IPS DF 6.9 (cell line): ENCODE results near the gene SLC27A1.

ENCODE experiments used
- DNase-seq: peaks from one replicate; pipeline ENCODE4 v3.0.0-alpha.2; 2013; ENCODE audit warnings: low read depth, low spot score
- H3K27ac ChIP-seq: one replicate; pipeline ENCODE4 v1.5.1; 2013; ENCODE audit warnings: low read length, control low read depth
- H3K27me3 ChIP-seq: 2 replicates; pipeline ENCODE4 v1.6.1; 2013; ENCODE audit warnings: mild to moderate bottlenecking, low read length; ENCODE audit not compliant: control insufficient read depth, insufficient read depth
- H3K36me3 ChIP-seq: 2 replicates; pipeline ENCODE4 v1.6.1; 2013; ENCODE audit warnings: low read length; ENCODE audit not compliant: control insufficient read depth, insufficient read depth
- H3K4me1 ChIP-seq: 2 replicates; pipeline ENCODE4 v1.6.1; 2013; ENCODE audit warnings: low read length; ENCODE audit not compliant: control insufficient read depth, insufficient read depth
- H3K4me3 ChIP-seq: 2 replicates; pipeline ENCODE4 v1.5.1; 2013; ENCODE audit warnings: mild to moderate bottlenecking, low read length
- H3K9me3 ChIP-seq: 2 replicates; pipeline ENCODE4 v1.6.1; 2013; ENCODE audit warnings: low read length, inconsistent platforms; ENCODE audit not compliant: control insufficient read depth, insufficient read depth
- WGBS: extraction: QIAGEN DNeasy Blood & Tissue Kit; methylation state at CpG from one replicate; pipeline ENCODE4 v1.1.7; 2013; ENCODE audit warnings: mixed read lengths, missing lambda C conversion rate; ENCODE audit not compliant: insufficient read length, insufficient coverage; 5-methylcytosine and 5-hydroxymethylcytosine counted together

The SLC27A1 gene

GRCh38 chr19:17470068-17470841, at the start of gene SLC27A1:
TSS of gene SLC27A1 (plus strand) at chr19:17470524. CDS start at chr19:17470541, 17 bp downstream.
- H3K4me1 ChIP-seq: peaks cover 8% of the 10 kb centered on the region; the same call in 1 of the 2 replicates
- DNase-seq: peak; percentile 97
- no peaks in the 10 kb centered on the region for H3K9me3 ChIP-seq
- H3K4me3 ChIP-seq: peak within 1 kb of the TSS; percentile 90
- WGBS: no CpG with 5 or more reads among the region's 67 CpGs
- H3K36me3 ChIP-seq: no peaks in the 10 kb centered on the region
- H3K27ac ChIP-seq: no peak within 1 kb of the TSS
- H3K27me3 ChIP-seq: no peaks in the 10 kb centered on the region

GRCh38 chr19:17421942-17422341, 48.4 kb upstream of the SLC27A1 start:
- Histone ChIP-seq H3K36me3 (no peaks in the 10 kb centered on the region), H3K27ac (no peak overlapping the region), H3K9me3 (no peaks in the 10 kb centered on the region), H3K27me3 (no peaks in the 10 kb centered on the region), H3K4me3 (no peak overlapping the region), H3K4me1 (0 out of 2 replicates have a peak, but pooled peaks cover 2% of the 10 kb centered on the region)
- no CpG with 5 or more reads among the region's 4 CpGs for WGBS
- DNase-seq: no peak

DNA sequence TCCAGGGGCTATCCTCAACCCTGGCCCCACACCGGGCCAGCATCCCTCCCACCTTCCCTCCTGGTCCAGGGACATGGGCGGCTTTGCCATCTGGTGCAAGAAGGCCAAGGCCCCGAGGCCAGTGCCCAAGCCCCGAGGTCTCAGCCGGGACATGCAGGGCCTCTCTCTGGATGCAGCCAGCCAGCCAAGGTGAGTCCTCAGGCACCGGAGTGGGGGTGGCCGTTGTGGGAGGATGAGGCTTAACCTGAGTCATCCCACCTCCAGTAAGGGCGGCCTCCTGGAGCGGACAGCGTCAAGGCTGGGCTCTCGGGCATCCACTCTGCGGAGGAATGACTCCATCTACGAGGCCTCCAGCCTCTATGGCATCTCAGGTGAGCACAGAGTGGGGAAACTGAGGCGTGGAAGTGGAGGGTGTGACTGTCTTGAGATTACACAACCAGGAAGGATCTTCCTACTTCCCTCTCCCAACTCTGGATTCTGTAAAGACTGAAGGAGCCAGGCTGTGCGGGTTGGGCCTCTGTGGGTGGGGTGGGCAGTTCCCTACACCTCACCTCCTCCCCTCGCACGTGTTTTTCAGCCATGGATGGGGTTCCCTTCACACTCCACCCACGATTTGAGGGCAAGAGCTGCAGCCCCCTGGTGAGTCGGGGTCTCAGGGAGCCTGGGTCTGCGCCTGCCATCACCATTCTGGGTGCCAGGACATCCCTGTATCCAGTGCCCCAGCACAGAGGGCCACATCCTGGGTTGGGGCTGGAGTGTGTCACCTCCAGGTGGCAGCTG, 46.7 kb upstream of the SLC27A1 start:
- no peak overlapping the region for H3K4me3 ChIP-seq
- no peaks in the 10 kb centered on the region for H3K9me3 ChIP-seq
- DNase-seq: no peak
- no peaks in the 10 kb centered on the region for H3K36me3 ChIP-seq
- no peak overlapping the region for H3K27ac ChIP-seq
- 0 out of 2 replicates have a peak, but pooled peaks cover 2% of the 10 kb centered on the region for H3K4me1 ChIP-seq
- no peaks in the 10 kb centered on the region for H3K27me3 ChIP-seq
- no CpG with 5 or more reads among the region's 20 CpGs for WGBS

DNA sequence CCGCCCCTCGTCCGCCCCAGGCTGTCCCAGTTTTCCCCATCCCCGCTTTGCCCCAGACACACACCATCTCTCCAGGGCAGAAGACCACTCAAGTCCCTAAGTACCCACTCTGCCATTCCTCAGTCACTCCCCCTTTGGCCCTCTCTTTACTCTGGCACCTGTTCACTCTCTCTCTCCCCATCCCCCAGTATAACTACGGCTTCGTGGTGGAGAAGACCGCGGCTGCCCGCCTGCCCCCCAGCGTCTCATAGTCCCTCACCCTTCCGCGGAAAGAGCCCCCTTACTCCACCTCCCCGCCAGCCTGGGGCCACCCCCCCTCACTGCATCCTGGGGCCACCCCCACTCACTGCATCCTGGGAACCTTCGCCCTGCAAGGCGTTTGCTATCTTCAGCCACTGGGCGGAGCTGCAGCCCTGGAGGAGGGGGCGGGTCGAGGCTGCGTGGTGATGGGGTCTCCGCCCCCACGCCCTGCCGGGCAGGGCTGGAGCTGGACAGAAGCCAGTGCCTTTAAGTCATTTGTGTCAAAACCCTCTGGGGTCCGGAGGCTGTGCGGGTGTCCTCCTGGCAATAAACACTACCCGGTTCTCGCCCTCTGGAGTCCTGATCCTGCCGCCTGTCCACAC, 45.5 kb upstream of the SLC27A1 start:
- Histone ChIP-seq H3K36me3 (no peaks in the 10 kb centered on the region), H3K27ac (no peak overlapping the region), H3K27me3 (no peaks in the 10 kb centered on the region), H3K4me3 (peak overlapping the region; percentile 18; the same call in 1 of the 2 replicates), H3K4me1 (0 out of 2 replicates have a peak, but pooled peaks cover 2% of the 10 kb centered on the region), H3K9me3 (no peaks in the 10 kb centered on the region)
- WGBS: no CpG with 5 or more reads among the region's 27 CpGs
- no peak for DNase-seq

- Histone ChIP-seq H3K4me1 (no peaks in the 10 kb centered on the region), H3K9me3 (no peaks in the 10 kb centered on the region), H3K27ac (no peak overlapping the region), H3K27me3 (no peaks in the 10 kb centered on the region), H3K36me3 (no peaks in the 10 kb centered on the region), H3K4me3 (no peak overlapping the region)
- WGBS: no CpG with 5 or more reads among the region's 17 CpGs
- no peak for DNase-seq
Measured at GRCh38 chr19:17429641-17430113, 40.6 kb upstream of the SLC27A1 start.

DNA sequence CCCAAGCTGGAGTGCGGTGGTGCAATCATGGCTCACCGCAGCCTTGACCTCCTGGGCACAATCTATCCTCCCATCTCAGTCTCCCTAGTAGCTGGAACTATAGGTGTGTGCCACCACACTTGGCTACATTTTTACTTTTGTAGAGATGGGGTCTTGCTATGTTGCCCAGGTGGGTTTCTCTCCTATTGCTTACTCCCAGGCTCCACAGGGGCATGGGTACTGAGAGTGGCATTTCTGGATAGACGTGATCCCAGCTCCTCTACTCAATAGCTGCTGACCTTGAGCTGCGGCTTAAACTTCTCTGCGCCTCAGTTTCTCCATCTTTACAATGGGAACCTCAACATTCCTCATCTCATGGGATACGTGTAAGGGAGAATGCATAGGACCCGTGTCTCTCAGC, 38.9 kb upstream of the SLC27A1 start:
- WGBS: no CpG with 5 or more reads among the region's 7 CpGs
- H3K36me3 ChIP-seq: no peaks in the 10 kb centered on the region
- H3K4me1 ChIP-seq: no peaks in the 10 kb centered on the region

GRCh38 chr19:17435218-17435617, 35.1 kb upstream of the SLC27A1 start:
- no peaks in the 10 kb centered on the region for H3K4me1 ChIP-seq
- no peak for DNase-seq
- no peak overlapping the region for H3K27ac ChIP-seq
- no peaks in the 10 kb centered on the region for H3K36me3 ChIP-seq
- H3K4me3 ChIP-seq: no peak overlapping the region
- no CpG with 5 or more reads among the region's 7 CpGs for WGBS
- H3K9me3 ChIP-seq: no peaks in the 10 kb centered on the region
- H3K27me3 ChIP-seq: no peaks in the 10 kb centered on the region

More for the DNA sequence above, 38.9 kb upstream of the SLC27A1 start:
- no peak for DNase-seq
- Histone ChIP-seq H3K4me3 (no peak overlapping the region), H3K9me3 (no peaks in the 10 kb centered on the region), H3K27me3 (no peaks in the 10 kb centered on the region), H3K27ac (no peak overlapping the region)

DNA sequence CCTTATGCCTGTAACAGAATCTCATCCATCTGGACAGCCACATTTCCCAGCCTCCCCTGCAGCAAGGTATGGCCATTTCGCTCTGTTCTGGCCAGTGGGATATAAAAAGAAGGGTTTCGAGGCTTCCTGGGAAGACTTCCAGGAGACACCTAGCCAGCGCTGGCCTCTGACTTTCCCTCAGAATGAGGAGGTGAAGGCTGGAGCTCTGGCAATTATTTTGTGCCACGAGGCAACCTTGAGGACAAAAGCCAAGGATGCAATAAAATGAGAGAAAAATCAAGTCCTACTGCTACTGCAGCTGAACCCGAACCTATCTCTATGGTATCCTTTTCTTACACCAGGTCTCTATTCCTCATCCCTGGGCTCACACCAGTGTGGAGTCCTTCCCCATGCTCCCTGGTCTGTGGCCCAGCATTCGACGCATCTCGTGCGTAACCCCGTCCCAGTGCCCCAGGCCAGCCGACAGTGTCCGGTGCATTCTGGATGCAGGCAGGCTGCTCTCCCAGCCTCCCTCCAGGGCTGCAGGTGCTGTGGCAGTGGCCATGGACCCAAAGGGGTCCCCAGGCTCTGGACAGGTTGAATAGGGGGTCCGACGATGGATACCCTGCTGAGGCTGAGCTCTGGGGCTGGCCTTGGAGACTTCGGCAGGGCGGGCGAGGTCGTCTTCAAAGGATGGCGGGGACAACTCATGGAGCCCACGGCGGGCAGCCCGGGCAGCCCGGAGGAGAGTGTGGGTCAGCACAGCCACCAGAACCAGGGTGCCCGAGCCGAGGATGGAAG, 34.0 kb upstream of the SLC27A1 start:
- H3K27ac ChIP-seq: no peak overlapping the region
- H3K4me3 ChIP-seq: no peak overlapping the region
- H3K9me3 ChIP-seq: no peaks in the 10 kb centered on the region
- DNase-seq: no peak
- H3K36me3 ChIP-seq: no peaks in the 10 kb centered on the region
- H3K27me3 ChIP-seq: no peaks in the 10 kb centered on the region
- no CpG with 5 or more reads among the region's 25 CpGs for WGBS
- no peaks in the 10 kb centered on the region for H3K4me1 ChIP-seq

DNA sequence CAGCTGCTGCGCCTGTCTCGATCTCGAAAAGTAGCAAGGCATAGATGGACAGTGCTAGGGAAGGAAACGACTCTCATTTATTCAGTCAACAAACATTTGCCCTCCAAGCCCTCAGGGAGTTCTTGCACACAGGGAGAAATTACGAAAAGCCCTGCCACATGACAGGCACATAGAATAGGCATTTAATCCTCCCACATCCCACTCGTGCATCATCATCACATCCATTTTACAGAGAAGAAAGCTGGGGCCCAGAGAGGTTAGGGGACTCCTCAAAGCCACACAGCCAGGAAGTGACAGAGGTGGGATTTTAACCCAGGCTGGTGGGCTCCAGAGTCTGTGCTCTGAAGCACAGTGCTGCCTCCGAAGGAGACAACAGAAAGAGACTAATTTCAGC, 33.5 kb upstream of the SLC27A1 start:
- no peak overlapping the region for H3K27ac ChIP-seq
- no peaks in the 10 kb centered on the region for H3K36me3 ChIP-seq
- H3K4me1 ChIP-seq: no peaks in the 10 kb centered on the region
- no peak for DNase-seq
- no peaks in the 10 kb centered on the region for H3K9me3 ChIP-seq
- H3K4me3 ChIP-seq: no peak overlapping the region
- no CpG with 5 or more reads among the region's 7 CpGs for WGBS
- no peaks in the 10 kb centered on the region for H3K27me3 ChIP-seq
